Measurements from ENCODE around the gene TMEM14C.

DNA sequence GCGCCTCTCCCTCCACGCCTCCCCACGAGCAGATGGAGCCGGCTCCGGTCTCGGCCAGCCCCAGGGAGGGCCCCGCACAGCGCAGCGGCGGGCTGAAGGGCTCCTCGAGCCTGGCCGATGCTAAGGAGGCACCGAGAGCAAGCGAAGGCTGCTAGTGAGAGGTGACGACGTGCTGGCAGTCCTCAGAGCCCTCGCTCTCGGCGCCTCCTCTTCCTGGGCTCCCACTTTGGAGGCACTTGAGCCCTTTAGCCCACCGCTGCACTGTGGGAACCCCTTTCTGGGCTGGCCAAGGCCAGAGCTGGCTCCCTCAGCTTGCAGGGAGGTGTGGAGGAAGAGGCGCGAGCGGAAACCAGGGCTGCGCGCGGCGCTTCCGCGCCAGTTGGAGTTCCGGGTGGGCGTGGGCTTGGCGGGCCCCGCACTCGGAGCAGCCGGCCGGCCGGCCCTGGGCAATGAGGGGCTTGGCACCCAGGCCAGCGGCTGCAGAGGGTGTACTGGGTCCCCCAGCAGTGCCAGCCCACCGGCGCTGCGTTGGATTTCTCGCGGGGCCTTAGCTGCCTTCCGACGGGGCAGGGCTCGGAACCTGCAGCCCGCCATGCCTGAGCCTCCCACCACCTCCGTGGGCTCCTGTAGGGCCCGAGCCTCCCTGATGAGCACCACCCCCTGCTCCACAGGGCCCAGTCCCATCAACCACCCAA is 2.5 kb upstream of the TMEM14C start:
- TF ChIP-seq, protein P1, sequence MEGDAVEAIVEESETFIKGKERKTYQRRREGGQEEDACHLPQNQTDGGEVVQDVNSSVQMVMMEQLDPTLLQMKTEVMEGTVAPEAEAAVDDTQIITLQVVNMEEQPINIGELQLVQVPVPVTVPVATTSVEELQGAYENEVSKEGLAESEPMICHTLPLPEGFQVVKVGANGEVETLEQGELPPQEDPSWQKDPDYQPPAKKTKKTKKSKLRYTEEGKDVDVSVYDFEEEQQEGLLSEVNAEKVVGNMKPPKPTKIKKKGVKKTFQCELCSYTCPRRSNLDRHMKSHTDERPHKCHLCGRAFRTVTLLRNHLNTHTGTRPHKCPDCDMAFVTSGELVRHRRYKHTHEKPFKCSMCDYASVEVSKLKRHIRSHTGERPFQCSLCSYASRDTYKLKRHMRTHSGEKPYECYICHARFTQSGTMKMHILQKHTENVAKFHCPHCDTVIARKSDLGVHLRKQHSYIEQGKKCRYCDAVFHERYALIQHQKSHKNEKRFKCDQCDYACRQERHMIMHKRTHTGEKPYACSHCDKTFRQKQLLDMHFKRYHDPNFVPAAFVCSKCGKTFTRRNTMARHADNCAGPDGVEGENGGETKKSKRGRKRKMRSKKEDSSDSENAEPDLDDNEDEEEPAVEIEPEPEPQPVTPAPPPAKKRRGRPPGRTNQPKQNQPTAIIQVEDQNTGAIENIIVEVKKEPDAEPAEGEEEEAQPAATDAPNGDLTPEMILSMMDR (IDR thresholded peaks at IDR 0.05): no peak
- no peak for TF ChIP-seq ZFX (IDR thresholded peaks at IDR 0.05; ENCODE audit: borderline replicate concordance)
